Loucy (cell line): Measurements from ENCODE around the gene NDC1.
"Not testable (repeated sequence)": the region's sequence is repeated elsewhere in the genome, so short reads cannot be mapped to it uniquely, and the experiment has no call there.

Source experiments
- CTCF ChIP-seq: fragments of 200-600 bp; sonication (generic); conservative IDR thresholded peaks from 2 replicates; pipeline ENCODE4 v1.5.1; 2014; ENCODE audit warnings: mild to moderate bottlenecking, antibody characterized with exemption, low read length
- EZH2phosphoT487 ChIP-seq: fragments of 200-600 bp; IDR thresholded peaks from 2 replicates; pipeline ENCODE4 v1.6.1; 2018; ENCODE audit warnings: antibody characterized with exemption, mild to moderate bottlenecking, moderate library complexity, borderline replicate concordance

GRCh38 chr1:53815484-53815883, 22.6 kb downstream of the NDC1 start:
- TF ChIP-seq CTCF, EZH2phosphoT487: not testable (repeated sequence)
